ENCODE measurements around the gene FAM237B.

The FAM237B gene

DNA sequence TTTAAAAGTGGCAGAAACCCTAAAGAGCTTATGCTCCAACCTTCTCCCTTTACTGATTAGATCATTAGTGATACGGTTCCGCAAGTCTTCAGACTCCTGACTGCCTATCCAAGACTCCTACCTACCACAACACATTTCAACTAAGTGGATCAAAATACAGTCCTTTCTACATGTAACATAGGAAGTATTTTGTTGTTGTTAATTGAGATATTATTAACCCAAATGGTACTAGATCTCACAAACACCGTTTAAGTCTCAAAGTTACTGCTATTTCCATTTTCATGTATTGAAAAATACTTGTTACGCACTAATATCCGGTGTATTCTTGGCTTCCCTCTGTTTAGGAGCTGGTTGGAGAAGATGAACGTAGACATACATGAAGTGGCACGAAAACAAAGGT is 1.1 kb downstream of the FAM237B start:
- Mint-ChIP-seq H3K9me3 (no peaks in the 10 kb centered on the region), H3K4me3 (no peak overlapping the region), H3K27me3 (ENCODE audit: low read depth) (peaks cover 60% of the 10 kb centered on the region), H3K36me3 (ENCODE audit: low read depth) (no peaks in the 10 kb centered on the region), H3K27ac (no peak overlapping the region), H3K4me1 (ENCODE audit: low read depth) (peaks cover 3% of the 10 kb centered on the region)

DNA sequence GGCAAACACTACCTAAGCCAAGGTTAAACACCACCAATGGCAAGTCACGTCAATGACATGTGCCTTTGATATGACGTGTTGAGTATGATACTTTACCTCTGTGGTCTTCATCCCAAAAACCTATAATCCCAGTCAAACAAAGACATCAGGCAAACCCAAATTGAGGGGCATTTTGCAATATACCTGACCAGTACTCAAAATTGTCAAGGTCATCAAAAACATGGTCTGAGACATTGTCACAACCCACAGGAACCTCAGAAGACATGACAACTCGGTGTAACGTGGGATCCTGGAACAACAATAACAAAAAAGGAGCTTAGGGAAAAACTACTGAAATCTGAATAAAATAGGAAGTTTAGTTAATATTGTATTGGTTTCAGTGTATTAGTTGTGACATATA is 7.2 kb downstream of the FAM237B start:
- H3K27me3 Mint-ChIP-seq (ENCODE audit: low read depth) = peaks cover 18% of the 10 kb centered on the region
- no peak overlapping the region for H3K27ac Mint-ChIP-seq
- H3K9me3 Mint-ChIP-seq = no peaks in the 10 kb centered on the region
- H3K36me3 Mint-ChIP-seq (ENCODE audit: low read depth) = no peaks in the 10 kb centered on the region
- H3K4me1 Mint-ChIP-seq (ENCODE audit: low read depth) = no peaks in the 10 kb centered on the region
- H3K4me3 Mint-ChIP-seq = no peak overlapping the region

DNA sequence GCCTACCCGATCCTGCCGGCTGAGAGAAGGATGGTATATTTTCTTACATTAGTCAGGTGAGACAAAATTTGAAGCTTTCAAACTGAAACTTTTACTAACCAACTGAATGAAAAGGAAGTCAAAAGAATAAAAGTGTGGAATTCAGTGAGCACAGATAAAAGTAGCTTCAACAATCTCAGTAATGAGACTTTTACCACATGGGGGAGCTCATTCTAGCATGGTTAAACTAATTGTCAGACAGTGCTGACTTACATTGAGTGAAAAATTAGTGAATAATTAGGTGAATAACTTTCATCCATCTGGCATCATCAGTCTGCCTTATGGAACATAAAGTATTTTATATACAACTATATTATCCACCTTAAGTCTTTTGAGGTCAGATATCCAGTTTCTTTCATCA is 8.4 kb downstream of the FAM237B start:
- peaks cover 20% of the 10 kb centered on the region for H3K27me3 Mint-ChIP-seq (ENCODE audit: low read depth)
- H3K36me3 Mint-ChIP-seq (ENCODE audit: low read depth) = no peaks in the 10 kb centered on the region
- no peak overlapping the region for H3K27ac Mint-ChIP-seq
- no peaks in the 10 kb centered on the region for H3K4me1 Mint-ChIP-seq (ENCODE audit: low read depth)
- no peaks in the 10 kb centered on the region for H3K9me3 Mint-ChIP-seq
- no peak overlapping the region for H3K4me3 Mint-ChIP-seq

DNA sequence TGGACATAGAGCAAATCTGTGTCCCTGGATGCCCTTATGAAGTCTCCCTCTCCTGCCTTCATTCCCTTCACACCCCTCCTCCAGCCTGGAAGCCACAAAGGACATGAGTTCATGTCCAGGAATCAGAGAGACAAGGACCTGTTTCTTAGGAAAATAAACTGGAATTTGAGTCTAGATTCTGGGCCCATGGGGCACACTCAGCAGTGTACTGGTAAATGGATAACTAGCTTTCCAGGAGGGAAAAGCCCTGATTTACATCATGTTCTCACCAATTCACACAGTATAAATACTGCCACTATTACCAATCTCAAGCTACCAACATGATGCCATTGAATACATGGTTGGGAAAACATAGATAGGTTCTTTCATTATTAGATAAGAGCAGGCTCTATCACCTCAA is 9.9 kb downstream of the FAM237B start:
- Mint-ChIP-seq H3K27me3 (ENCODE audit: low read depth) (peaks cover 14% of the 10 kb centered on the region), H3K4me3 (no peak overlapping the region), H3K27ac (no peak overlapping the region), H3K4me1 (ENCODE audit: low read depth) (no peaks in the 10 kb centered on the region), H3K9me3 (no peaks in the 10 kb centered on the region), H3K36me3 (ENCODE audit: low read depth) (no peaks in the 10 kb centered on the region)

DNA sequence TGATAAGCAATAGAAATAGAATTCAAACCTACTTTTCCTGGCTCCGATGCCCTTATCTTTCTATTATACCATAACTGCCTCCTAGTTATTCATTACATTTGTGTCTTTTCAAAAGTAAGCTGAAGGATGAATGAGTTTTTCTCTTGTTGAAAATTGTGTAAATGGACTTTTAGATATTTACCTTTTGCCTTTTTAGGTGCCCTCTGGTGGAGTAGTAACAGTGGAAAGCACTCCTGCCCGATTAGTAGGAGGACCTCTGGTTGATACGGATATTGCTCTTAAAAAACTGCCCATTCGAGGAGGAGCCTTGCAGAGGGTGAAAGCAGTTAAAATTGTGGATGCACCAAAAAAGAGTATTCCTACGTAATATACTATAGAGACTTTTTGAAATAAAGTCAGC is 11.2 kb downstream of the FAM237B start:
- Mint-ChIP-seq H3K4me3 (no peak overlapping the region), H3K36me3 (ENCODE audit: low read depth) (no peaks in the 10 kb centered on the region), H3K27ac (no peak overlapping the region), H3K4me1 (ENCODE audit: low read depth) (no peaks in the 10 kb centered on the region), H3K27me3 (ENCODE audit: low read depth) (peaks cover 9% of the 10 kb centered on the region), H3K9me3 (no peaks in the 10 kb centered on the region)

DNA sequence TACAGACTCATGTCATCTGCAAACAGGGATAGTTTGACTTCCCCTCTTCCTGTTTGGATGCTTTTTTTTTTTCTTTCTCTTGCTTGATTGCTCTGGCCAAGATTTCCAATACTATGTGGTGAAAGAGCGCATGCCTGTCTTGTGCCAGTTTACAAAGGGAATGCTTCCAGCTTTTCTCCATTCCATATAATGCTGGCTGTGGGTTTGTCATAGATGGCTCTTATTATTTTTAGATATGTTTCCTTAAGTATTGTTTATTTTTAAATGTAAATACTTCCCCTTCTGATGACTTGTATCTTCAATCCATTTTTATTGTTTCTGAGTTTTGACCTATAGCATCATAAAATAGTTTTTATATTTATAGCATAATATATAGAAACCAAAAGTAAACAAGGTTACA is 17.9 kb downstream of the FAM237B start:
- Mint-ChIP-seq H3K36me3 (ENCODE audit: low read depth) (no peaks in the 10 kb centered on the region), H3K4me1 (ENCODE audit: low read depth) (no peaks in the 10 kb centered on the region), H3K9me3 (no peaks in the 10 kb centered on the region), H3K27me3 (ENCODE audit: low read depth) (peaks cover 15% of the 10 kb centered on the region), H3K27ac (no peak overlapping the region), H3K4me3 (no peak overlapping the region)

DNA sequence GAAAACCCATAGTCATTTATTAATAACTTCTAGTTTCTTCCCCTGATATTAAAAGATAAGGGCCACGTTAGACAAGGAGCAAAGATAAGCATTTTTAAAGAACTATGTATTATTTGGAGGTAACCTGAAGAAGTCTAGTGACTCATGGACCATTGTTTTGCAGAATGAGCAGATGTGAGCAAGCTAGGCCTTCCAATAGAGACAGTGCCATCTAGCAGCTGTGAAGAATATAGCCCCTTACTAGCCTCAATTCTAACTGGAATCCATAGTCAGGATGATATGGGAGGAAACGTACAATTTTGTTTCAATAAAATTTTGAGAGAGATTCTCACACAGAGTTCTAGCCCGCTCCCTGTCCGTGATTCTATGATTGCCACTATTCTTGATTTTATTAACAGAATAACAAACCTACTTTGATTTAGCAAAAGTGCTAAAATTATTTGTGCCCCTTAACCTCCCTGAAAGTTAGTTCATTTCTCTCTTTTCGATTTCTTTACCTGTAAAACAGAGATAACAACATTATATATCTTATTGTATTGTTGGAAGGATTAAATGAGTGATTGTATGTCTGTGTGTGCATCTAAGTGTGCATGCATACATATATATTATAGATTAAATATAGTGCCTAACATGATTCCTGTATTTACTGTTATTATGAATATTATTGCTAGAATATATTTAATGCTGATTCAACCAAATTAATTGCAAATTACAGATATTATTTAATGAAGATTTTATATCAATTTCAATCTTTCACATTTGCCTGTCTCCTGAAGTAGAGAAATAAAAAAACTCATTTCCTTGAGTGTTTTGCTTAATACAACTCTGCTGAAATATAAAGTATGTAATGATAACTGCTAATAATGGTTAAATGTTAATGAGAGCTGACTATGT is 22.7 kb downstream of the FAM237B start:
- Mint-ChIP-seq H3K36me3 (ENCODE audit: low read depth) (no peaks in the 10 kb centered on the region), H3K27ac (no peak overlapping the region), H3K4me1 (ENCODE audit: low read depth) (no peaks in the 10 kb centered on the region), H3K27me3 (ENCODE audit: low read depth) (peaks cover 14% of the 10 kb centered on the region), H3K4me3 (no peak overlapping the region), H3K9me3 (peaks cover 3% of the 10 kb centered on the region)

DNA sequence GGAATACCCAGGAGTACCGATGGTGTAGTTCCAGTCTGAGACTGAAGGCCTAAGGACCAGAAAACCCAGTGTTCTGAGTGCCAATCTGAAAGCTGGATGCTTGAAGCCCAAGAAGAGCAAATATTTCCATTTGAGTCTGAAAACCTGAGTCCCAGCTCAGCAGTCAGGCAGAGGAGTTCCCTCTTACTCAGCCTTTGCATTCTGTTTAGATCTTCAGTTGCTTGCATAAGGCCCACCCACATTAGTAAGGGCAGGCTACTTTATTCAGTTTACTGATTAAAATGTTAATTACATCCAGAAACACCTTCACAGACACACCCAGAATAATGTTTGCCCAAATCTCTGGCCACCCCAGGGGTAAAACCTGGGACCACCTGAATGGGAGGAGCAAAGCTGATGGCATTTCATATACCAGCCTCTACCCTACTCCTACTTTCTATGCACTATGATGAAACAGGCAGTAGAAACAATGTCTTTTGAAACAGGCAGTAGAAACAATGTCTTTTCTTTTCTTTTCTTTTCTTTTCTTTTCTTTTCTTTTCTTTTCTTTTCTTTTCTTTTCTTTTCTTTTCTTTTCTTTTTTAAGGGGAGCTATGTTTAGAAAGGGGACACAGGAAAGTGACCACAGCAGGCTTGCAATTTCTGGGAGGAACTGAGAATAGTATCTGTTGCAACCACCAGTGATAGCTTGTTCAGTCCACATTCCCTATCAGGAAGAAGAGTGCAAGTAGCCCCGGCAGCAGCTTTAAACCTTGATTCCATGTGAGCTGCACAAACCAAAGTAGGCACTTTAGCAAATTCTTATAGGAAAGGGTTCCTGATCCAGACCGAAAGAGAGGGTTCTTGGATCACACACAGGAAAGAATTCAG is 30.6 kb downstream of the FAM237B start:
- H3K36me3 Mint-ChIP-seq (ENCODE audit: low read depth) = no peaks in the 10 kb centered on the region

DNA sequence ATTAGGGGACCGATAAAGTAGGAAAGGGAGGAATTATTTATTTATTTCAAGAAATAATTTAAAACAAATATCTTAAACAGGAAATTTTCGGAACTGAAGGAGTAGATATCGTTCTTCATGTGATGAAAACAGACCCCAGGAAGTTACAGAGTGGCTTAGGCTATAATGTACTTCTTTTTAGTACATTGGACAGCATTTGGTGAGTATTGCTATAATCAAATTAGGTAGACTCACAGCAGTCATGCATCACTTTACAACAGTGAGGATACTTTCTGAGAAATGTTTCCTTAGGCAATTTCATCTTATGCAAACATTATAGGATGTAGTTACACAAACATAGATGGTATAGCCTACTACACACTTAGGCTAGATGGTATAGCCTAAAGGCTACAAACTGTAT is 33.0 kb downstream of the FAM237B start:
- H3K4me3 Mint-ChIP-seq = no peak overlapping the region
- H3K4me1 Mint-ChIP-seq (ENCODE audit: low read depth) = peaks cover 3% of the 10 kb centered on the region
- H3K27ac Mint-ChIP-seq = no peak overlapping the region
- no peaks in the 10 kb centered on the region for H3K27me3 Mint-ChIP-seq (ENCODE audit: low read depth)
- no peaks in the 10 kb centered on the region for H3K36me3 Mint-ChIP-seq (ENCODE audit: low read depth)
- no peaks in the 10 kb centered on the region for H3K9me3 Mint-ChIP-seq

More for the DNA sequence above, 30.6 kb downstream of the FAM237B start:
- Mint-ChIP-seq H3K9me3 (peaks cover 5% of the 10 kb centered on the region), H3K27me3 (ENCODE audit: low read depth) (no peaks in the 10 kb centered on the region), H3K27ac (no peak overlapping the region), H3K4me1 (ENCODE audit: low read depth) (peaks cover 2% of the 10 kb centered on the region), H3K4me3 (no peak overlapping the region)

DNA sequence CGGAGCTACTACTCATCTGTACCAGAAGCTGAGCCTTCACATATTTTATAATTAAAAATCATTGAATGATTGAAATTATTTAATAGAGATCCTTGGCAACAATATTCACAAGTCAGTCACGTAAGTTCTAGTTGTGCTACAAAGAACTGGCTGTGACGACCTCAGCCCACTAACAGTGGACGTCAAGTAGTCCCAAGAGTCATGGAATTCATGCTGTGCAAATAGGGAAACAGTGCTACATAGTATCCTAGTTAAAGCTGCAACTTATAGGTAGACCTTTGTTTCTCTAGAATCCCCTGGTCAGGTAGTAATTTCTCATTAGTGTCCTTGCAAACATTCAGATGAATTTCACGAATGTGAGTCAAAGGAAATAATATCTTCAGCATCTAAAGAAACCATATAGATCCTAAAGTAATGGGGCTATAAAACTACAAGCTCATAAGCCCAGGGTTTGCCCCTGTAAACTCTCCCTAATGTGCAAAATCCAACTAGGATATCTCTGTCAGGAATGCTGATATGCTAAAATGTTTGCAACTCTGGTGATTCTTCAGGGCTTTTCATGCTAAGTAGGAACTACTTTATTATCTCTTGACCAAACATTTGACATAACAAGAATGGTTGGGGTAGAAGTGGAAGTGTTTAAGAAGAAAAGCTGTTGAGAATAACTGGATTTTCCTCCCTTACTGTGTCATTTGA is 44.9 kb downstream of the FAM237B start:
- Mint-ChIP-seq H3K4me3 (no peak overlapping the region), H3K9me3 (no peaks in the 10 kb centered on the region), H3K4me1 (ENCODE audit: low read depth) (no peaks in the 10 kb centered on the region), H3K36me3 (ENCODE audit: low read depth) (no peaks in the 10 kb centered on the region), H3K27ac (no peak overlapping the region), H3K27me3 (ENCODE audit: low read depth) (peaks cover 1% of the 10 kb centered on the region)

DNA sequence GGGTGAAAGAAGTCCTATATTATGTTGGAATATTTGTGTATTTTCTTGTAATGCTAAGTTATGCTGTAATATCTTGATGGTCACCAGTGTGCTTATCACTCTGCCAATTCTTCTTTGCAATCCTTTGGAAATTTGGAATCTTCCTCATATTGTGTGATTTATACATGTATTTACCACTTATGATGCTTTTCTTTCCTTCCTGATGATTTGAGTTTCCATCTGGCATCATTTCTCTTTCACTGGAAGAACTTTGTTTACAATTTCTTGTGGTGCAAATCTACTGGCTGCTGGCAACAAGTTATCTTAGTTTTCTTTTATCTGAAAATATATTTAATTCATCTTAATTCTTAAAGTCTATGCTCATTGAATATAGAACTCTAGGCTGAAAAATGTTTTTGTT is 46.9 kb downstream of the FAM237B start:
- Mint-ChIP-seq H3K27ac (no peak overlapping the region), H3K4me1 (ENCODE audit: low read depth) (no peaks in the 10 kb centered on the region), H3K27me3 (ENCODE audit: low read depth) (no peaks in the 10 kb centered on the region), H3K9me3 (no peaks in the 10 kb centered on the region), H3K36me3 (ENCODE audit: low read depth) (no peaks in the 10 kb centered on the region), H3K4me3 (no peak overlapping the region)

DNA sequence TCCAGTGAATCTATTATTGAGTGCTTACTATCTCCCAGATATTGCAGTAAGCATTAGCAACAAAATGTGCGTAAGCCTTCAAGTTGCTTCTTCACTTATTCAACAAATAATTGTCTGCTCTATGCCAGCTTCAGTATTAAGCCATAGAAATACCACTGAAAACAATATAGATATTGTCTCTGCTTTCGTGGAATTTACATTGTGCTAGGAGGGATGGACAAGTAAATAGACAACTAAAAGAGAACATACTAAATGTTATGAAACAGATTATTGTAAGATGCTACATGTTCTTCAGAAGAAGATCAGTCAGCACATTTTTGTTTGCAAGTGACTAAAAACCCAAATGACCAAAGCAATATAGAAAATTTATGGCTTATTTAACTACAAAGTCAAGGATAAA is 48.9 kb downstream of the FAM237B start:
- Mint-ChIP-seq H3K4me3 (no peak overlapping the region), H3K9me3 (no peaks in the 10 kb centered on the region), H3K27me3 (ENCODE audit: low read depth) (no peaks in the 10 kb centered on the region), H3K4me1 (ENCODE audit: low read depth) (no peaks in the 10 kb centered on the region), H3K27ac (no peak overlapping the region), H3K36me3 (ENCODE audit: low read depth) (no peaks in the 10 kb centered on the region)

DNA sequence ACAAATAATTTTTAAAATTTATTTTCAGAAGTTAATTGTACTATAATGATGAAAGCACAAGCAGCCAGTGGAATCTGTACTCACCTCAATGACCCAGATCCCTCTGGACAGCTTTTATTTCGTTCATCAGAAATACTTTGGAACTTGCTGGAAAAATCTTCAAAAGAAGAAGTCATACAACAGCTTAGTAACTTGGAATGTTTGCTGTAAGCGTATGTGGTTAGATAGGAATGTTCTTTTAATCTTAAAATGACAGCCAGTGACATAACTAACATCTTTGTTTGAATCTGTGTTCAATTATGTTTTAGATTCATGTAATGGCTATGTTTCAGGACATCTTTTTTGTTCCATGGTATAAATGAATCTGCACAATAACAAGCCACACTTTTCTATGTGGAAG is 49.4 kb downstream of the FAM237B start:
- no peak overlapping the region for H3K4me3 Mint-ChIP-seq
- H3K27me3 Mint-ChIP-seq (ENCODE audit: low read depth) = no peaks in the 10 kb centered on the region
- no peak overlapping the region for H3K27ac Mint-ChIP-seq
- H3K4me1 Mint-ChIP-seq (ENCODE audit: low read depth) = no peaks in the 10 kb centered on the region
- no peaks in the 10 kb centered on the region for H3K9me3 Mint-ChIP-seq
- no peaks in the 10 kb centered on the region for H3K36me3 Mint-ChIP-seq (ENCODE audit: low read depth)

DNA sequence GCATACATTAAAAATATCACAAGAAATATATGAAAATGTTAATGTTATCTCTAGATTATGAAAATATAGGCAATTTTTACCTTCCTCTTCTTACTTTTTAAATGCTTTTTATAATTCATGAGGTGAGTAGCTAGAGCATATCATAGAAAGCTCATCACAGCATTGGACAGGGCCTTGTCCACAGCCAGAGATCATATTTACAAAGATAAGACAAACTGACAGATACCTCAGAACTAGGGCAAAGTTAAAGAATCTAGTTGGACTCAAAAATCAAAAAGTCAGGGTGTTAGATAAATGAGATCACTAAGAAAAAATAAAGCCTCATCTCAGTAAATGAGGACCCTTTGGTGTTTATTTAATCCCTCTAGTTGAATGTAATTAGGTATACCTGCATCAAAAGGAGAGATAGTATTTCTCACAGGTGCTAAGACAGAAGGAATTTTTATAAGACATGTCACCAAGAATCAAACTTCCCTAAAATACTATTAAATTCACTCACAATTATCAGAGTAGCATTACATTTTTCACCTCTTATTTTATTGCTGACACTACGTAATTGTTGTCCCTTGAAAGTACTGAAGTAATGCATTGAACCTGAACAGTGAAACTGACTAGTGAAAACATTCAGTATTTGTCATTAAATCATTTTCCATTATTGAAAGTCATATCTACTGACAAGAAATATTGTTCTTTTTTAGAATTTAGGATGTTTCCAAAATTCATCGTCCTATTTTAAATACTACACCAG is 50.5 kb downstream of the FAM237B start:
- no peak overlapping the region for H3K4me3 Mint-ChIP-seq
- no peaks in the 10 kb centered on the region for H3K9me3 Mint-ChIP-seq
- no peaks in the 10 kb centered on the region for H3K36me3 Mint-ChIP-seq (ENCODE audit: low read depth)
- no peaks in the 10 kb centered on the region for H3K4me1 Mint-ChIP-seq (ENCODE audit: low read depth)
- H3K27me3 Mint-ChIP-seq (ENCODE audit: low read depth) = no peaks in the 10 kb centered on the region
- no peak overlapping the region for H3K27ac Mint-ChIP-seq

Data from T-helper 1 cell treated with Interleukin-12 subunit alpha and Interleukin-12 subunit beta and Interleukin-4 antibody, amounts not matched to agents 30 μg/mL and 1 μg/mL, for 36 hours (primary cell).